Lower leg skin (tissue), 4 donors: ENCODE measurements around the gene NIPAL3. TPM values are rescaled to one million over a fixed set of nuclear protein-coding genes. Genes with fewer than 3 reads are reported as not detected.
"Not testable (repeated sequence)": the region's sequence is repeated elsewhere in the genome, so short reads cannot be mapped to it uniquely, and the experiment has no call there.

Source experiments
- DNase-seq, 2 donors: peaks; one replicate each; pipeline ENCODE4 v3.0.0-alpha.2; 2019; ENCODE audit warnings: low spot score in 2 of 2
- H3K4me3 ChIP-seq: fragments of 200-600 bp; sonication (generic); 2 replicates; pipeline ENCODE4 v1.5.1; 2017; ENCODE audit warnings: mild to moderate bottlenecking, low read depth; ENCODE audit not compliant: poor library complexity, severe bottlenecking
- CTCF ChIP-seq, 3 donors: fragments of 450-650 bp; IDR thresholded peaks; one replicate each; pipeline ENCODE4 v1.5.1; 2016; ENCODE audit warnings: antibody characterized with exemption in 3 of 3, mild to moderate bottlenecking in 3 of 3, moderate library complexity in 2 of 3
- POLR2A ChIP-seq, 2 donors: fragments of 450-650 bp; IDR thresholded peaks; one replicate each; pipeline ENCODE4 v1.6.1; 2016 to 2017; ENCODE audit warnings: antibody characterized with exemption in 2 of 2, mild to moderate bottlenecking in 1 of 2, moderate library complexity in 1 of 2
- WGBS, 2 donors: methylation state at CpG; one replicate each; pipeline ENCODE4 v1.1.5; 2018; 5-methylcytosine and 5-hydroxymethylcytosine counted together
- intact Hi-C: fragments of 100-400 bp; cut with DNase I; formaldehyde crosslinking; loops from one replicate; pipeline ENCODE4 v1.15.0; 2023; ENCODE audit warnings: low total_unique reads
- total RNA-seq, 4 donors: library from RNA; depleted of rRNA; stranded (reverse); fragments of >200 nt; gene quantifications; one replicate each; pipeline ENCODE4 v1.1.0, GENCODE V29; 2016

NIPAL3 gene
- total RNA-seq, 4 donors from 2014 or later = 37.3 to 67.1 (median 57.5) TPM

DNA sequence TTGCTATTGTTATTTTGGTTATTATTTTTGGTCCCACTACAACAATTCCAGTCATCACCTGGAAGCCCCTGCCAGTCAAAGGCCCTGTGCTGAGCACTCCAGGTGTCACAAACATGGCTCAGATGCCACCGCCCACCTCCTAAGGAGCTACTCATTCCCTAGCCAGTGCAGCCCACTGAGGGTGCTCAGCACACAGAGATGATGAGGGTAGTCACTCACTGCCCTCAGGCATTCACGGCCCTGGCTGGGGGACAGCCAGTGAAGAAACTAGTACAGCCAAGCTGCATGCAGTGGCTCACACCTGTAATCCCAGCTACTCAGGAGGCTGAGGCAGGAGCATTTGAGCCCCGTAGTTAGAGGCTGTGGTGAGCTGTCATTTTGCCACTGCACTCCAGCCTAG lies 42.3 kb downstream of the NIPAL3 start:
- peak in 1 of 2 donors; percentile 46 for DNase-seq
- H3K4me3 ChIP-seq = no peak overlapping the region
- no peak for TF ChIP-seq CTCF (IDR thresholded peaks at IDR 0.05)
- no peak for TF ChIP-seq POLR2A (IDR thresholded peaks at IDR 0.05)
- intact Hi-C loops = no loop called here
- 92 to 97% methylated on average over 3 of the region's 3 CpGs for WGBS, 2 donors

DNA sequence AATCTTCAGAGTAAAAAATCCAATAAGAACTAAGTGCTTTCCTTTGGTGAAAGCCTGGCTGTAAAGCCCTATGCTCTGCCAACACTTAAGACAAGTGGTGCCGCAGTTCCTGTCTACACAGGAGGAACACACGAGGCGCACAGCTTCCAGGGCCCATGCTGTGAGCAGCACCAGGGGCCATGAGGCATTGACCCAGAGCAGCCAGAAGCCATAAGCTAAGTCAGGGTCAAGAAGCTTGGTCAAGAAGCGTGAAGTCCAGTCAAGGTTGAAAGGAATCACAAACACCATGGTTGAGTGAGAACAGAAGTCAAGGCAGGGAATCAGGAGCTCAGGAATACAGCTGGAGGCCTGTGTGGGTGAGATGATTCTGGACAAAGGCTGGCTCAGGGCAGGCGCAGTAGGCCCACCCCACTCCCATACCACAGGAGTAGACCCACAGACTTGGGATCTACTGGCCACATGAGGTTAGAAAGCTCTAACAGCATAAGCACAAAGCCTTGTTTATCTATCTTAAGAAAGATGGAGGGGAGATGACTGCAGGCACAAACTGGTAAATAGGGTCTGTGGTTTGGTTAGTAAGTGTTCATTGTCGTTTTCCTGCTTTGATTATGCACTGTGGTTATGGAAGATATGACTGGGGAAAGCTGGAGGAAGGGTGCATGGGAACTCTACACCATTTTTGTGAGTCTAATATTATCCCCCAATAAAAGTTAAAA lies 44.1 kb downstream of the NIPAL3 start:
- no peak for DNase-seq
- no peak overlapping the region for H3K4me3 ChIP-seq
- TF ChIP-seq POLR2A (IDR thresholded peaks at IDR 0.05) = no peak
- TF ChIP-seq CTCF (IDR thresholded peaks at IDR 0.05) = no peak
- intact Hi-C loops = no loop called here
- WGBS, 2 donors = 96 to 97% methylated on average over 6 of the region's 6 CpGs

- intact Hi-C loops = not testable (repeated sequence)
- WGBS, 2 donors = 80 to 87% methylated on average over 4 of the region's 4 CpGs
Observed at GRCh38 chr1:24462128-24462527, 46.5 kb downstream of the NIPAL3 start.

DNA sequence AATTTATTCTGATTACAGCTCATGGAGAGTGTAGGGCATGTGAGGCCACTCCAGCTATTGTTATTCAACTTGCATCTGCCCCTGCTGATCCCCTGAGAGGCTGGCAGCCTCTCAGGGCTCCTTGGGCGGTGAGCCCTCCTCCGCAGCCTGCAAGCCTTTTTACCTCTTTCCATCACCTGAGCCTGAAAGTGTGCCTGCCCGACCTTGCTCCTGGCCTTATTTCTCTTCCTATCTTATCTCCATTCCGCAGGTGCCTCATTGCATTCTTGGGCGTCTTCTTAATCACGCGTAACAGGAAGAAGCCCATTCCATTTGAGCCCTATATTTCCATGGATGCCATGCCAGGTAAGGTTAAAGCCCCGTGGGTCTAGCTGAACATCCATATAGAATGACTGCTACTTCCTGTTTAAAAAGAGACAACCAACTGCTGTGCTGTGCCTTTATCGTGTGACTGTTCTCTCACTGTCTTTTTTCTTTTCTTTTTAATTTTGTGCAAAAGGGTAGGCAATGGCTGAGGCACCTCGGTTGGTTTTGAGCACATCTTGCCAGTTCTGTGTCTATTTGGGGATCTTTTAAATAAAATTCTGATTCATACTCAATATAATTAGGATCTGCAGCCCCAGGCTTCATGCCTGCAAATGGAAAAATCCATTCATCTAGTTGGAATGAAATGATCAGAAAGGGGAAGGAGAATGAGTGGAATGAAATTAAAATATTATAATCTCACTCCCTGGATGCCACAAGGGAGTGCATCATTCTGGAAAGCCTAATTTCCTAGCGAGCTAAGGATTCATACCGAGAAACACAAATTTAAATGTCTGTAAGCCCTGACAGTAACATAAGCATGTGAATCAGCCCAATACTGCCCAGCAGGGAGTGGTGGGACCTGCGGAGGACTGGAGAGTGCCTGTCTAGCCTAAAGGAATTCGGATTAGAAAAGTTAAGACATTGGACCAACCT lies 48.5 kb downstream of the NIPAL3 start:
- no peak for TF ChIP-seq CTCF (IDR thresholded peaks at IDR 0.05)
- no peak for TF ChIP-seq POLR2A (IDR thresholded peaks at IDR 0.05)
- H3K4me3 ChIP-seq = no peak overlapping the region
- WGBS, 2 donors = 54 to 64% methylated on average over 14 of the region's 14 CpGs
- DNase-seq = no peak
- intact Hi-C loops = no loop called here

More at GRCh38 chr1:24462128-24462527, 46.5 kb downstream of the NIPAL3 start:
- not testable (repeated sequence) for H3K4me3 ChIP-seq, DNase-seq

- TF ChIP-seq CTCF (IDR thresholded peaks at IDR 0.05) = no peak
- no peak for TF ChIP-seq POLR2A (IDR thresholded peaks at IDR 0.05)
- H3K4me3 ChIP-seq = no peak overlapping the region
- no peak for DNase-seq
- intact Hi-C loops = no loop called here
- WGBS, 2 donors = 77 to 78% methylated on average over 4 of the region's 4 CpGs
Observed at GRCh38 chr1:24465099-24465498, 49.5 kb downstream of the NIPAL3 start.

- intact Hi-C loops = no loop called here
- DNase-seq = no peak
- H3K4me3 ChIP-seq = no peak overlapping the region
- WGBS, 2 donors = 91 to 93% methylated on average over 2 of the region's 2 CpGs
- TF ChIP-seq POLR2A (IDR thresholded peaks at IDR 0.05) (no peak), CTCF (IDR thresholded peaks at IDR 0.05) (no peak)
Observed at GRCh38 chr1:24465638-24466037, 50.0 kb downstream of the NIPAL3 start.
